ENCODE data around the gene CSMD2. TPM values are rescaled to one million over a fixed set of nuclear protein-coding genes. Genes with fewer than 3 reads are reported as not detected.

The CSMD2 gene
- total RNA-seq, 1 donor from 2014 or later: 38.4 TPM

- DNase-seq: peak; percentile 82
Observed at GRCh38 chr1:33633019-33633801, 531.8 kb downstream of the CSMD2 start.

GRCh38 chr1:33630686-33631085 lies 534.3 kb downstream of the CSMD2 start:
- DNase-seq: no peak

GRCh38 chr1:33626801-33627200 lies 538.2 kb downstream of the CSMD2 start:
- no peak for DNase-seq

- DNase-seq: no peak
Observed at GRCh38 chr1:33624991-33625870, 539.8 kb downstream of the CSMD2 start.

- no peak for DNase-seq
Observed at GRCh38 chr1:33624261-33624990, 540.6 kb downstream of the CSMD2 start.

GRCh38 chr1:33623811-33624210 lies 541.2 kb downstream of the CSMD2 start:
- DNase-seq: no peak

GRCh38 chr1:33622757-33623156 lies 542.3 kb downstream of the CSMD2 start:
- DNase-seq: no peak

GRCh38 chr1:33618636-33619035 lies 546.4 kb downstream of the CSMD2 start:
- no peak for DNase-seq

- no peak for DNase-seq
Observed at GRCh38 chr1:33617451-33617850, 547.6 kb downstream of the CSMD2 start.

- DNase-seq: no peak
Observed at GRCh38 chr1:33616780-33617179, 548.2 kb downstream of the CSMD2 start.

GRCh38 chr1:33615546-33615945 lies 549.5 kb downstream of the CSMD2 start:
- no peak for DNase-seq

GRCh38 chr1:33610864-33611455 lies 554.1 kb downstream of the CSMD2 start:
- no peak for DNase-seq

GRCh38 chr1:33610391-33610790 lies 554.6 kb downstream of the CSMD2 start:
- DNase-seq: no peak

GRCh38 chr1:33609739-33610138 lies 555.3 kb downstream of the CSMD2 start:
- DNase-seq: no peak

- no peak for DNase-seq
Observed at GRCh38 chr1:33608825-33609400, 556.1 kb downstream of the CSMD2 start.

GRCh38 chr1:33607444-33608005 lies 557.5 kb downstream of the CSMD2 start:
- DNase-seq: no peak

GRCh38 chr1:33606272-33606671 lies 558.8 kb downstream of the CSMD2 start:
- no peak for DNase-seq

GRCh38 chr1:33602271-33602670 lies 562.8 kb downstream of the CSMD2 start:
- DNase-seq: no peak

GRCh38 chr1:33601751-33602150 lies 563.3 kb downstream of the CSMD2 start:
- no peak for DNase-seq

- no peak for DNase-seq
Observed at GRCh38 chr1:33599516-33600115, 565.4 kb downstream of the CSMD2 start.

- no peak for DNase-seq
Observed at GRCh38 chr1:33588726-33589125, 576.3 kb downstream of the CSMD2 start.
